Measurements from ENCODE around the gene MORF4L2.

DNA sequence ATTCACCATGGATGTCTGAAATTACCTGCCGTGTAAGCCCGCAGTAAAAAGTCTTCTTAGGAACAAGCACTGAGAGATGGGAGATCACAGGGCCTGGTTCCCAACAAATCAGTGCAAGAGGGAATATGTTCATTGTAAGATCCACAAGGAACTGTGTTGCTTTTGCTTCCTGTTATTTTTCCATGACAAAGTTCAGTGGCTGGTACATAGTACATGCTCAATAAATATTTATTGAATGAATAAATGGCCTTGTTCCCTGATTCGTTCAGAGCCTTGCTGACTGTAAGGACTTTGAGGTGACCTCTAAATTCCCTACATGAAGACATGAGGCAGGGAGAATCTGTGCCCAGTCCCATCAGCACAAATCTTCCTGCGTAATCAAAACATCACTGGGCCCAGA, 31.6 kb upstream of the MORF4L2 start:
- no peak for TF ChIP-seq CTCF (IDR thresholded peaks at IDR 0.05; ENCODE audit: insufficient read depth, low read depth, low read length)
- TF ChIP-seq EZH2 (IDR thresholded peaks at IDR 0.05; ENCODE audit: insufficient read depth, low read length): no peak

Data from astrocyte (in vitro differentiated cells and primary cell).